H54 (cell line): ENCODE data around the gene CUX1.
"Not testable (repeated sequence)": the region's sequence is repeated elsewhere in the genome, so short reads cannot be mapped to it uniquely, and the experiment has no call there.

Experiments used
- DNase-seq: peaks from one replicate; pipeline ENCODE4 v3.0.0; 2011; ENCODE audit warnings: low spot score, mixed read lengths; ENCODE audit not compliant: insufficient read length
- FAIRE-seq: peaks from 3 replicates; lab custom pipeline; 2011; peaks lifted over from hg19 to GRCh38; lab: Jason Lieb, UNC
- POLR2A ChIP-seq: IDR thresholded peaks from 2 replicates; pipeline ENCODE4 v1.6.1; 2011; ENCODE audit warnings: low read depth, mild to moderate bottlenecking, low read length

CUX1 gene

GRCh38 chr7:101882595-101883564 is 65.5 kb downstream of the CUX1 start:
- TF ChIP-seq POLR2A, result no peak
- FAIRE-seq, result peak; percentile 65
- peak; percentile 86 for DNase-seq

DNA sequence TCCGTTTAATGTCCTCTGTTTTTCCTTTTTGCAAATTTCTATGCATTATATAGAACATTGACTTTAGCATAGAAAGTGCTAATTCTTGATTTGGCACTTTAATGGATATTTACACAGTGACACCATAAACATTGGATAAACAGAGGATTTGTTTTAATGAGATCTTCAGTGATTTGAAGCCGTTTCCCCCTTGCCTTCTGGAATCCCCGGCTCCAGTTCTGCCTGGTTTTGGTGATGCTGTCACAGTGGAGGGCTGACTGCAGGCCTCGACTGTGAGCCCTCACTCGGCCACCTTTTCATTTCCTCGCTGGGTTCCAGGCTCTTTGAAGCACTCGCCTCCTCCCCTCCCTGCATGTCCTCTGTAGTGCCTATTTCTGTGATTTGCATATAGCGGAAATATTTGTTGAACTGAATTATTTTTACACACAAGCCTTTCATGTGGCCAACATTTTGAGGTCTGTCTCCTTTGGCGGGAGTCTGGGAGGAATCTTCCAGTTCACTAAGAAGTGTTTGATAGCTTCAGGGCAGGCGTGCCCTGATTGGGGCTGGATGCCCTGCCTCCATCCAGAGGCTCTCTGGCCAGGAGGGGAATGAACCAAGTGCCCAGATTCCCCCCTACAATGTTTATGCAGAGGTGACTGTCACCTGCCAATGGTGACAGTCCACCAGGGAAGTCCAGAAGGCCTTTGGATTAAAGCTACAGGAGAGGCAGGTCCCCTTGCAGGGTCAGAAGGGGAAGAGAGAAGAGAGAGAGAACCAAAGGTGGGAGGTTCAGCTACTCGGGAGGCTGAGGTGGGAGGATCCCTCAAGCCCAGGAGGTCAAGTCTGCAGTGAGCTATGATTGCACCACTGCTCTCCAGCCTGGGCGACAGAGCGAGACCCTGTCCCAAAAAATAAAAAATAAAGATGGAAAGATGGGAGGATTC is 67.5 kb downstream of the CUX1 start:
- TF ChIP-seq POLR2A, result no peak
- DNase-seq (no peak), FAIRE-seq (no peak)

GRCh38 chr7:101885597-101885955 is 68.2 kb downstream of the CUX1 start:
- FAIRE-seq, result no peak
- TF ChIP-seq POLR2A, result no peak

GRCh38 chr7:101887352-101887751 is 69.9 kb downstream of the CUX1 start:
- not testable (repeated sequence) for FAIRE-seq, DNase-seq

More at GRCh38 chr7:101885597-101885955, 68.2 kb downstream of the CUX1 start:
- no peak for DNase-seq

- not testable (repeated sequence) for FAIRE-seq, DNase-seq
Measured at GRCh38 chr7:101888564-101888963, 71.1 kb downstream of the CUX1 start.

GRCh38 chr7:101890749-101891523 is 73.5 kb downstream of the CUX1 start:
- TF ChIP-seq POLR2A, result no peak

DNA sequence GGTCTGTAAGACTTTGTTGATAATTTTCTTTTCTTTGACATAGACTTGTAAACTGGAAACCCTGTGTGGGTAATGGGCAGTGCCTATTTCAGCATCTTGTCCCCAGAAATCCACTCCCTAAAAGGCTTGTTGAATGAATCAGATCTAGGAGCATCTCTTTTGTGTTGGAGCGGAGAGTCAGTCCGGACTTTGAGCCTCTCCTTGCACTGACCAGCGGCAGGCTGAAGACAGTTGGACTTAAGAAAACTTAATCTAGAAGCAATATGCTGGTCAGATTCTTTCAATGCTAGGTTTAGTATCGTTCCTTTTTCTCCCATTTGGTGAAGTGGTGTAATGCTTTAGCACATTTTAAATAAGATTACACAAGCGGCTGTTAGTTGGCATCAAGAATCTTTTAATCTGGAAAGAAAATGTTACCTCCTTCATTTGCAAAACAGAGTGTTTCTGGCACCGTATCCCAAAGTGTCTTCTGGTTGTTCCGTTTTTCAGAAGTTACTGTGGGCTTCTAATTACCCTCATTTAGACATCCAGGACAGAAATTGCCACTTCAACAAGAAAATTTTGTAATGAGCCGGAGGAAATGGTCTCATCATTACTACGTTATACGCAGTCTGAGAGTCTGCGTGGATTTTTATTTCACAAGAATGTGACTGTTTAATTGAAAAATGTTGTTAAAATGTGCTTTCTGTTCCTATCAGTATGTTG is 74.7 kb downstream of the CUX1 start:
- no peak for FAIRE-seq
- DNase-seq, result no peak
- TF ChIP-seq POLR2A, result no peak

More at GRCh38 chr7:101890749-101891523, 73.5 kb downstream of the CUX1 start:
- DNase-seq (no peak), FAIRE-seq (no peak)

GRCh38 chr7:101893341-101894082 is 76.1 kb downstream of the CUX1 start:
- no peak for DNase-seq
- no peak for FAIRE-seq
- no peak for TF ChIP-seq POLR2A

DNA sequence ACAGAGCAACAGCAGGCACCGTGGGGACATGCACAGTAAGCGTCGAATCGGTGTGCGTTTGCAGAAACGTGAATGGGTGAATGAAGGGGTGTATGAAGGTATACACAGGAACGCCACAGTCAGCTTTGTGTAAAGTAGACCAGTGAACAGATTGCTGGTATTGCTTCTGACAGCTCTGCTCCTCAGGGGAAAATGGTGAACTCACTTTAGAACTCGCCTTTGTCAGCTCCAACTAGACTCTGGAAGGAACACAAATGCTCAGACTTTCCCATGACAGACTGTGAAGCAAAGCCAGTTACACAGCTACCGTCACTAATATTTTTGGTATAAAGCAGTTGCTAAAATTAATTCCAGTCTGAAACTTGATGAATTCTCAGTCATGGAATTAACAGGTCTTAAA is 78.9 kb downstream of the CUX1 start:
- no peak for TF ChIP-seq POLR2A
- FAIRE-seq (no peak), DNase-seq (no peak)

- no peak for FAIRE-seq
- no peak for DNase-seq
- TF ChIP-seq POLR2A, result no peak
Measured at GRCh38 chr7:101896941-101897340, 79.5 kb downstream of the CUX1 start.

GRCh38 chr7:101898106-101898505 is 80.7 kb downstream of the CUX1 start:
- DNase-seq (no peak), FAIRE-seq (no peak)
- TF ChIP-seq POLR2A, result no peak

- DNase-seq (no peak), FAIRE-seq (no peak)
- no peak for TF ChIP-seq POLR2A
Measured at GRCh38 chr7:101899616-101900015, 82.2 kb downstream of the CUX1 start.
